Kidney (tissue), 14 donors: ENCODE data around the gene RAB27B. TPM values are rescaled to one million over a fixed set of nuclear protein-coding genes. Genes with fewer than 3 reads are reported as not detected.

Source experiments
- DNase-seq, 5 donors: peaks; one replicate each; pipeline ENCODE4 v3.0.0-alpha.2; 2013 to 2020
- FAIRE-seq: peaks from 2 replicates; lab custom pipeline; 2012; peaks lifted over from hg19 to GRCh38; lab: Jason Lieb, UNC
- H3K27ac ChIP-seq, 2 donors: one replicate each; pipeline ENCODE4 v1.7.0; 2013; ENCODE audit warnings: low read depth in 2 of 2, low read length in 2 of 2, inconsistent platforms in 1 of 2
- H3K27me3 ChIP-seq: one replicate; pipeline ENCODE4 v1.7.1; 2013; ENCODE audit warnings: low read length, inconsistent platforms; ENCODE audit not compliant: control insufficient read depth, insufficient read depth
- H3K36me3 ChIP-seq, 3 donors: one replicate each; pipeline versions ENCODE4 v1.7.0 to v1.7.1; 2013; ENCODE audit warnings: low read length in 3 of 3, control low read depth in 1 of 3, inconsistent platforms in 1 of 3; ENCODE audit not compliant: insufficient read depth in 3 of 3, control insufficient read depth in 2 of 3
- H3K4me1 ChIP-seq, 3 donors: one replicate each; pipeline versions ENCODE4 v1.7.0 to v1.7.1; 2013; ENCODE audit warnings: low read length in 3 of 3, inconsistent platforms in 1 of 3, low read depth in 1 of 3; ENCODE audit not compliant: control insufficient read depth in 2 of 3, insufficient read depth in 2 of 3
- H3K4me3 ChIP-seq, 3 donors: one replicate each; pipeline versions ENCODE4 v1.7.0 to v1.8.1; 2013; ENCODE audit warnings: low read length in 3 of 3, control low read depth in 1 of 3, inconsistent platforms in 1 of 3
- H3K9ac ChIP-seq, 3 donors: one replicate each; pipeline versions ENCODE4 v1.7.0 to v1.7.1; 2013; ENCODE audit warnings: low read length in 3 of 3, control low read depth in 1 of 3, inconsistent platforms in 1 of 3
- H3K9me3 ChIP-seq, 3 donors: one replicate each; pipeline versions ENCODE4 v1.7.0 to v1.7.1; 2013; ENCODE audit warnings: low read length in 3 of 3, control low read depth in 1 of 3, inconsistent platforms in 1 of 3; ENCODE audit not compliant: control insufficient read depth in 2 of 3, insufficient read depth in 1 of 3
- intact Hi-C: fragments of 100-400 bp; cut with DNase I; formaldehyde crosslinking; loops from one replicate; pipeline ENCODE4 v1.11.1; 2022
- polyA plus RNA-seq: library from polyadenylated mRNA; stranded (reverse); fragments of 350-450 nt; fragmentation: Illumina TruSeq; extraction: RNeasy Lipid Tissue Mini Kit (QIAGEN cat#74804); gene quantifications from one replicate; pipeline ENCODE4 v1.2.3, GENCODE V29; 2014; ENCODE audit warnings: low read depth, low replicate concordance; ENCODE audit not compliant: insufficient read depth
- total RNA-seq: library from RNA; stranded (reverse); fragmentation: NEBNext Ultra II Directional; extraction: Animal tissue kit (Norgen Biotek cat#: 25700); gene quantifications from one replicate; pipeline ENCODE4 v1.2.1, GENCODE V29; 2021
- TF ChIP-seq, protein P1 (sequence below): IDR thresholded peaks from 3 replicates; pipeline ENCODE4 v1.5.1; 2012; ENCODE audit warnings: mild to moderate bottlenecking, moderate library complexity, borderline replicate concordance; ENCODE audit not compliant: insufficient read depth; ENCODE audit errors: extremely low read depth
- donor health status: control.
- donor health status: control.
- donor health status: control.
- donor health status: control.
- donor health status: control.
- donor health status: DM: yes; HTN: yes; CAD: no.
- donor health status: Normal renal cell carcinoma (clear cell type).

RAB27B gene
- total and polyA plus RNA-seq, 2 donors from 2014 or later = 0.32 to 4.1 TPM

- FAIRE-seq = no peak
Measured at GRCh38 chr18:54843314-54843713, 15.0 kb downstream of the RAB27B start.

DNA sequence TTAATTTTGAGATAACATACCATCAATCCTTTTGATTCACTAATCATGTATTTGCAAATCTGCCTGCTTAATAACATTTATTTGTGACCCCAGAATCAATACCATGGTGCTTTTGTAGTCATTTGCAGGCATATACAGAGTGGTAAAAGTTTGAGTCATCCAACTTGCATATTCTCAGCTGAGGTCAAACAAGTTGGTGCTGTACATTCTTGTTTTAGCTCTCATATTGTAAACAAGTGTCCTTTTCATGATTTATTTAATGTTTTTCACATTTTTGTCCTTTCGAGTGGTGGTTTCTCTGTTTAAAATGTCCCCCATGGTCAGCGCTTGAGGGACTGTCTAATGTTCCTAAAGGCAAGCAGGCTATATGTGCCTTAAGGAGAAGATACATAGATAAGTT is 17.5 kb downstream of the RAB27B start:
- no peaks in the 10 kb centered on the region for H3K9me3 ChIP-seq
- H3K27ac ChIP-seq = no peak overlapping the region
- no peak overlapping the region for H3K9ac ChIP-seq
- TF ChIP-seq, protein P1, sequence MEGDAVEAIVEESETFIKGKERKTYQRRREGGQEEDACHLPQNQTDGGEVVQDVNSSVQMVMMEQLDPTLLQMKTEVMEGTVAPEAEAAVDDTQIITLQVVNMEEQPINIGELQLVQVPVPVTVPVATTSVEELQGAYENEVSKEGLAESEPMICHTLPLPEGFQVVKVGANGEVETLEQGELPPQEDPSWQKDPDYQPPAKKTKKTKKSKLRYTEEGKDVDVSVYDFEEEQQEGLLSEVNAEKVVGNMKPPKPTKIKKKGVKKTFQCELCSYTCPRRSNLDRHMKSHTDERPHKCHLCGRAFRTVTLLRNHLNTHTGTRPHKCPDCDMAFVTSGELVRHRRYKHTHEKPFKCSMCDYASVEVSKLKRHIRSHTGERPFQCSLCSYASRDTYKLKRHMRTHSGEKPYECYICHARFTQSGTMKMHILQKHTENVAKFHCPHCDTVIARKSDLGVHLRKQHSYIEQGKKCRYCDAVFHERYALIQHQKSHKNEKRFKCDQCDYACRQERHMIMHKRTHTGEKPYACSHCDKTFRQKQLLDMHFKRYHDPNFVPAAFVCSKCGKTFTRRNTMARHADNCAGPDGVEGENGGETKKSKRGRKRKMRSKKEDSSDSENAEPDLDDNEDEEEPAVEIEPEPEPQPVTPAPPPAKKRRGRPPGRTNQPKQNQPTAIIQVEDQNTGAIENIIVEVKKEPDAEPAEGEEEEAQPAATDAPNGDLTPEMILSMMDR = no peak
- no peaks in the 10 kb centered on the region for H3K4me1 ChIP-seq
- DNase-seq (no peak), FAIRE-seq (no peak)
- intact Hi-C loops = no loop called here
- no peaks in the 10 kb centered on the region for H3K36me3 ChIP-seq
- H3K4me3 ChIP-seq = no peak overlapping the region
- no peaks in the 10 kb centered on the region for H3K27me3 ChIP-seq

More at GRCh38 chr18:54843314-54843713, 15.0 kb downstream of the RAB27B start:
- intact Hi-C loops = no loop called here
- Histone ChIP-seq H3K4me1 (no peaks in the 10 kb centered on the region), H3K36me3 (no peaks in the 10 kb centered on the region), H3K9me3 (no peaks in the 10 kb centered on the region), H3K27me3 (no peaks in the 10 kb centered on the region), H3K27ac (no peak overlapping the region), H3K4me3 (no peak overlapping the region), H3K9ac (no peak overlapping the region)
- no peak for DNase-seq
- TF ChIP-seq, protein P1 = no peak

DNA sequence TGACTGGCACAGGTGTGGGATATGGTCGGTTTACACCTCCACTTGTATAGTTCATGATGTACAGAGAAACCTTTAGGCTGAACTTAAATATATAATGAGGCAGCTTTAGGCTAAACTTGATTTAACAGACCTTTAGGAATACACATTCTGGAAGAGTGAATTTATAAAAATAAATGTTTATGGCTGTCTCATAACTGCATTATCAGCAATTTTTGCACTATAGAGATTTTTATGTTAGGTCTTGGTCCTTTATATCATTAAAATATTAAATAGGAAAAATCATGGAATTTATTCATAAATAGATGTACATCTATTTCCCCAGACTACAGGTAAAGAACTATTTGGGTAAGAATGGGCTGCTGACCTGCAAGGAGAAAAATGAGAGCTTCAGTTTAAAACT is 19.8 kb downstream of the RAB27B start:
- intact Hi-C loops = no loop called here
- Histone ChIP-seq H3K36me3 (no peaks in the 10 kb centered on the region), H3K9ac (no peak overlapping the region), H3K9me3 (no peaks in the 10 kb centered on the region), H3K27me3 (no peaks in the 10 kb centered on the region), H3K27ac (no peak overlapping the region), H3K4me3 (no peak overlapping the region), H3K4me1 (no peaks in the 10 kb centered on the region)
- DNase-seq = no peak
- FAIRE-seq = no peak
- TF ChIP-seq, protein P1 = no peak

- Histone ChIP-seq H3K9me3 (no peaks in the 10 kb centered on the region), H3K27ac (no peak overlapping the region), H3K9ac (no peak overlapping the region), H3K4me3 (no peak overlapping the region), H3K4me1 (no peaks in the 10 kb centered on the region), H3K27me3 (no peaks in the 10 kb centered on the region), H3K36me3 (no peaks in the 10 kb centered on the region)
- DNase-seq = no peak
- FAIRE-seq = no peak
- TF ChIP-seq, protein P1 = no peak
- intact Hi-C loops = no loop called here
Measured at GRCh38 chr18:54849683-54850082, 21.4 kb downstream of the RAB27B start.
